ENCODE data around the gene SLA2. TPM values are rescaled to one million over a fixed set of nuclear protein-coding genes. Genes with fewer than 3 reads are reported as not detected.

The SLA2 gene
- polyA plus RNA-seq, 1 donor from 2014 or later, result 0.33 TPM

GRCh38 chr20:36614781-36615557, 31.0 kb downstream of the SLA2 start:
- Histone ChIP-seq H3K27ac (ENCODE audit: low read length) (no peak overlapping the region), H3K9me3 (ENCODE audit: low read length) (no peaks in the 10 kb centered on the region), H3K4me2 (ENCODE audit: low read length) (no peak overlapping the region), H3K36me3 (ENCODE audit: insufficient read depth, low read length) (no peaks in the 10 kb centered on the region), H3K9me2 (ENCODE audit: insufficient read depth, low read length) (no peaks in the 10 kb centered on the region), H3K4me3 (ENCODE audit: low read length) (no peak overlapping the region), H3K79me2 (replicated peaks; ENCODE audit: insufficient read depth, low read length) (no peaks in the 10 kb centered on the region), H3K27me3 (ENCODE audit: insufficient read depth, low read depth, low read length) (no peaks in the 10 kb centered on the region), H4K20me1 (ENCODE audit: insufficient read depth) (no peaks in the 10 kb centered on the region), H2AFZ (ENCODE audit: low read depth, low read length) (no peak overlapping the region), H3K9ac (ENCODE audit: low read length) (no peak overlapping the region), H3F3A (ENCODE audit: insufficient read depth, low read length, poor library complexity, severe bottlenecking) (no peaks in the 10 kb centered on the region)
- TF ChIP-seq REST (IDR thresholded peaks at IDR 0.05; ENCODE audit: borderline replicate concordance) (no peak), EZH2 (IDR thresholded peaks at IDR 0.05; ENCODE audit: borderline replicate concordance, insufficient read depth, low read length, poor library complexity, severe bottlenecking) (no peak), RAD21 (conservative IDR thresholded peaks at IDR 0.05) (no peak), SMC3 (conservative IDR thresholded peaks at IDR 0.05; ENCODE audit: poor library complexity) (no peak), MXI1 (conservative IDR thresholded peaks at IDR 0.05; ENCODE audit: poor library complexity, severe bottlenecking) (no peak)

DNA sequence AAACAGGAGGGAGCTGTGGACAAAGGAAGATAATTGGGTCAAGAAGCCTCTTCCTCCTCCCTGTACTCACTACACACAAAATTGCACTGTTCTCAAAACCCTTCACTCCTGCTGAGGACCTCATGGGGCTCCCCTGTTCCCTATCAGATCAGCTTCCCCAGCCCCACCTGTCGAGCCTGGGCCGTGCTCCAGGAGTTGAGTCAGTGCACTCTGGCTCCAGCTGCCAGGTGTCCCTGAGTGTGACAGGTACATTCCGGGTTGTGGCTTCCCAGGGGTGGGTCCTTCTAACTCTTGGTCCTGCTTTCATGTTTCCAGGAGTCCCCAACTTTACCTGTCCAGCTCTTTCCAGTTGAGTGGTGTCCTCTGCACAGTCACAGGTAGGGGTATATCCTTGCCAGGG, 32.0 kb downstream of the SLA2 start:
- no peaks in the 10 kb centered on the region for H3K79me2 ChIP-seq (replicated peaks; ENCODE audit: insufficient read depth, low read length)
- H3K27ac ChIP-seq (ENCODE audit: low read length), result no peak overlapping the region
- H3K4me2 ChIP-seq (ENCODE audit: low read length), result no peak overlapping the region
- H3K9me3 ChIP-seq (ENCODE audit: low read length), result no peaks in the 10 kb centered on the region
- no peak overlapping the region for H3K4me3 ChIP-seq (ENCODE audit: low read length)
- TF ChIP-seq EP300 (conservative IDR thresholded peaks at IDR 0.05; ENCODE audit: poor library complexity, severe bottlenecking), result no peak
- no peak for TF ChIP-seq RAD21 (conservative IDR thresholded peaks at IDR 0.05)
- no peak for TF ChIP-seq TAF1 (IDR thresholded peaks at IDR 0.05; ENCODE audit: low read depth)
- TF ChIP-seq SMC3 (conservative IDR thresholded peaks at IDR 0.05; ENCODE audit: poor library complexity), result no peak
- no peak for TF ChIP-seq MXI1 (conservative IDR thresholded peaks at IDR 0.05; ENCODE audit: poor library complexity, severe bottlenecking)
- no peak for TF ChIP-seq EZH2 (IDR thresholded peaks at IDR 0.05; ENCODE audit: borderline replicate concordance, insufficient read depth, low read length, poor library complexity, severe bottlenecking)
- no peak for TF ChIP-seq POLR2AphosphoS5 (IDR thresholded peaks at IDR 0.05)
- no peak for TF ChIP-seq REST (IDR thresholded peaks at IDR 0.05; ENCODE audit: borderline replicate concordance)
- H3K36me3 ChIP-seq (ENCODE audit: insufficient read depth, low read length), result no peaks in the 10 kb centered on the region
- no peaks in the 10 kb centered on the region for H3K27me3 ChIP-seq (ENCODE audit: insufficient read depth, low read depth, low read length)
- no peaks in the 10 kb centered on the region for H3K9me2 ChIP-seq (ENCODE audit: insufficient read depth, low read length)
- H3K9ac ChIP-seq (ENCODE audit: low read length), result no peak overlapping the region
- no peaks in the 10 kb centered on the region for H4K20me1 ChIP-seq (ENCODE audit: insufficient read depth)
- no peak overlapping the region for H2AFZ ChIP-seq (ENCODE audit: low read depth, low read length)
- no peaks in the 10 kb centered on the region for H3F3A ChIP-seq (ENCODE audit: insufficient read depth, low read length, poor library complexity, severe bottlenecking)

All from neural cell (in vitro differentiated cells).